ENCODE measurements around the gene WDPCP. TPM values are rescaled to one million over a fixed set of nuclear protein-coding genes. Genes with fewer than 3 reads are reported as not detected.
A peak's percentile ranks its signal among the peaks of the same experiment; 100 is the strongest.

The WDPCP gene
- polyA plus RNA-seq, 2 of the 4 experiments (the other 2 are of a cell fraction) = 3.0 to 7.6 TPM

- CTCF ChIA-PET = no interaction called here
Measured at GRCh38 chr2:63092857-63093256, 495.4 kb downstream of the WDPCP start.

GRCh38 chr2:63092401-63092800, 495.9 kb downstream of the WDPCP start:
- no peak overlapping the region for H3K4me2 ChIP-seq
- ChIA-PET CTCF (no interaction called here), POLR2A (no interaction called here)
- H3K4me3 ChIP-seq = no peak overlapping the region
- no peaks in the 10 kb centered on the region for H3K9me3 ChIP-seq
- H3K4me1 ChIP-seq = no peaks in the 10 kb centered on the region
- 42% methylated on average over 1 of the region's 1 CpG for WGBS (ENCODE audit: missing lambda C conversion rate)
- ATAC-seq = no peak
- DNase-seq (ENCODE audit: low read depth in 1 of 2, low spot score in 1 of 2) = no peak
- no peak for FAIRE-seq
- TF ChIP-seq FOXS1 (CRISPR knock-in tag; IDR thresholded peaks at IDR 0.05) (no peak), RNF2 (IDR thresholded peaks at IDR 0.05; ENCODE audit: borderline replicate concordance, low read depth) (no peak), RCOR1 (IDR thresholded peaks at IDR 0.05; ENCODE audit: low read depth, low read length) (no peak), FOSL2 (IDR thresholded peaks at IDR 0.05) (no peak), FOSL2 (CRISPR knock-in tag; IDR thresholded peaks at IDR 0.05) (no peak), KDM5A (IDR thresholded peaks at IDR 0.05) (no peak), TFCP2L1 (CRISPR knock-in tag; IDR thresholded peaks at IDR 0.05) (no peak), MAFK (IDR thresholded peaks at IDR 0.05; ENCODE audit: partially characterized antibody) (no peak), MAZ (IDR thresholded peaks at IDR 0.05; ENCODE audit: borderline replicate concordance, low read depth, low read length) (no peak), JUNB (IDR thresholded peaks at IDR 0.05) (no peak), KDM1A (IDR thresholded peaks at IDR 0.05; ENCODE audit: low read depth) (no peak), RAD21 (conservative IDR thresholded peaks at IDR 0.05 in 1 of 2, IDR thresholded peaks at IDR 0.05 in 1 of 2) (no peak), BHLHE40 (IDR thresholded peaks at IDR 0.05; ENCODE audit: low read depth, low read length) (no peak), PHF8 (IDR thresholded peaks at IDR 0.05; ENCODE audit: borderline replicate concordance, low read depth) (no peak), HOXB13 (CRISPR knock-in tag; IDR thresholded peaks at IDR 0.05; ENCODE audit: low read depth) (no peak), EP300 (IDR thresholded peaks at IDR 0.05) (no peak)
- TF ChIP-seq, protein P1, sequence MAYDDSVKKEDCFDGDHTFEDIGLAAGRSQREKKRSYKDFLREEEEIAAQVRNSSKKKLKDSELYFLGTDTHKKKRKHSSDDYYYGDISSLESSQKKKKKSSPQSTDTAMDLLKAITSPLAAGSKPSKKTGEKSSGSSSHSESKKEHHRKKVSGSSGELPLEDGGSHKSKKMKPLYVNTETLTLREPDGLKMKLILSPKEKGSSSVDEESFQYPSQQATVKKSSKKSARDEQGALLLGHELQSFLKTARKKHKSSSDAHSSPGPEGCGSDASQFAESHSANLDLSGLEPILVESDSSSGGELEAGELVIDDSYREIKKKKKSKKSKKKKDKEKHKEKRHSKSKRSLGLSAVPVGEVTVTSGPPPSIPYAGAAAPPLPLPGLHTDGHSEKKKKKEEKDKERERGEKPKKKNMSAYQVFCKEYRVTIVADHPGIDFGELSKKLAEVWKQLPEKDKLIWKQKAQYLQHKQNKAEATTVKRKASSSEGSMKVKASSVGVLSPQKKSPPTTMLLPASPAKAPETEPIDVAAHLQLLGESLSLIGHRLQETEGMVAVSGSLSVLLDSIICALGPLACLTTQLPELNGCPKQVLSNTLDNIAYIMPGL (CRISPR knock-in tag; IDR thresholded peaks at IDR 0.05; ENCODE audit: borderline replicate concordance) = no peak
- no peak overlapping the region for H3K27ac ChIP-seq

More at GRCh38 chr2:63092857-63093256, 495.4 kb downstream of the WDPCP start:
- H3K27ac ChIP-seq = no peak overlapping the region
- no peak overlapping the region for H3K4me3 ChIP-seq
- FAIRE-seq (no peak), DNase-seq (ENCODE audit: low read depth in 1 of 2, low spot score in 1 of 2) (no peak), ATAC-seq (no peak)
- no peak for TF ChIP-seq FOSB (CRISPR knock-in tag; IDR thresholded peaks at IDR 0.05)
- peak; percentile 53 for TF ChIP-seq MAFK (IDR thresholded peaks at IDR 0.05; ENCODE audit: partially characterized antibody)
- H3K4me2 ChIP-seq = no peak overlapping the region
- H3K4me1 ChIP-seq = no peaks in the 10 kb centered on the region
- H3K9me3 ChIP-seq = no peaks in the 10 kb centered on the region
- 2% methylated on average over 1 of the region's 1 CpG for WGBS (ENCODE audit: missing lambda C conversion rate)
- POLR2A ChIA-PET = no interaction called here

DNA sequence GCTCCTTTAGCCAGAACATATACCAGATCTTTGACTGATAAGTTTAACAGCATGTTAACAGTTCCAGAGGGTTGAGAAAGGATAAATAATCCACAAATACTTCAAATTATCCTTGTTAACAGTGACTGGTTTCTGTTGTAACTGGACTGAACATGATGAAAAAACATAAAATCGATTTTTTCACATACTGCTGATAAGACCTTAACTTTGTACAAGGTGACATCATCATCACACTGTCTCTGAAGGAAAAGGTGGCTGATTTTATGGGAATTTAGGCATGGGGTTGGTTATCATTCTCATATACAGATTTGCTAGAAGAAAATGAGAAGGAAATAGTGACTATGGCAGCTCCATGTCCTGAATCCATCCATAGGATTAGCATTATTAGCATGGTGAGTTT, 501.6 kb downstream of the WDPCP start:
- 0% methylated on average over 1 of the region's 1 CpG for WGBS (ENCODE audit: missing lambda C conversion rate)

More for the DNA sequence above, 501.6 kb downstream of the WDPCP start:
- no peak overlapping the region for H3K27ac ChIP-seq
- H3K9me3 ChIP-seq = no peaks in the 10 kb centered on the region
- ChIA-PET POLR2A (no interaction called here), CTCF (no interaction called here)
- no peak overlapping the region for H3K4me2 ChIP-seq
- H3K4me3 ChIP-seq = no peak overlapping the region
- FAIRE-seq (no peak), ATAC-seq (no peak), DNase-seq (ENCODE audit: low read depth in 1 of 2, low spot score in 1 of 2) (no peak)
- no peaks in the 10 kb centered on the region for H3K4me1 ChIP-seq
- TF ChIP-seq NR3C1 (IDR thresholded peaks at IDR 0.05) (no peak), CTCF (IDR thresholded peaks at IDR 0.05) (no peak), HDAC2 (IDR thresholded peaks at IDR 0.05) (no peak)

All from A549 (cell line).